ENCODE measurements around the gene PSMF1. TPM values are rescaled to one million over a fixed set of nuclear protein-coding genes. Genes with fewer than 3 reads are reported as not detected.
A peak's percentile ranks its signal among the peaks of the same experiment; 100 is the strongest.

PSMF1 gene
- total and polyA plus RNA-seq, 9 of the 15 experiments (the other 6 are each of a cell fraction or from before 2014, with no cell fraction given) = 8.5 to 192 (median 33.2) TPM

- Histone ChIP-seq H3K79me2 (ENCODE audit: control insufficient read depth, insufficient read depth, low read length) (peaks cover 5% of the 10 kb centered on the region), H3K4me1 (replicated peaks in 1 of 2; ENCODE audit: control insufficient read depth in 2 of 2, insufficient read depth in 2 of 2, low read length in 2 of 2) (peaks cover 0 to 4% of the 10 kb centered on the region in 2 experiments; a peak in 3 of 5 replicates), H3K27ac (ENCODE audit: extremely low read depth, low read depth, low read length) (no peak overlapping the region), H3K9me1 (ENCODE audit: control insufficient read depth, insufficient read depth, low read length) (no peaks in the 10 kb centered on the region), H4K20me1 (replicated peaks; ENCODE audit: control insufficient read depth, insufficient read depth, low read length) (no peaks in the 10 kb centered on the region), H3K36me3 (ENCODE audit: control insufficient read depth, insufficient read depth, low read length) (no peaks in the 10 kb centered on the region), H3K27me3 (ENCODE audit: control insufficient read depth in 2 of 2, insufficient read depth in 2 of 2, low read length in 2 of 2) (no peaks in the 10 kb centered on the region), H3K4me3 (no peak overlapping the region), H3K9ac (ENCODE audit: insufficient read depth in 1 of 2, low read depth in 2 of 2, low read length in 2 of 2) (no peak overlapping the region), H3K4me2 (ENCODE audit: insufficient read depth, low read length) (no peak overlapping the region), H2AFZ (ENCODE audit: low read depth, low read length) (no peak overlapping the region), H3K9me3 (replicated peaks; ENCODE audit: control insufficient read depth, insufficient read depth, low read depth, low read length) (no peaks in the 10 kb centered on the region)
- POLR2A ChIA-PET = no interaction called here
- TF ChIP-seq BCOR (IDR thresholded peaks at IDR 0.05) (peak; percentile 56), RBM25 (IDR thresholded peaks at IDR 0.05; ENCODE audit: low read depth, low read length, severe bottlenecking) (peak; percentile 74), KDM5B (IDR thresholded peaks at IDR 0.05; ENCODE audit: insufficient replicate concordance, low read depth, low read length) (no peak), ZNF436 (CRISPR knock-in tag; IDR thresholded peaks at IDR 0.05) (0 out of 2 replicates have a peak, but pooled peaks have one; percentile 13), ZFP36 (IDR thresholded peaks at IDR 0.05; ENCODE audit: low read depth, low read length, partially characterized antibody) (peak; percentile 96)
- DNase-seq (ENCODE audit: extremely low read depth in 1 of 4, low spot score in 3 of 4) (no peak), ATAC-seq (no peak), FAIRE-seq (no peak)
- WGBS (ENCODE audit: insufficient coverage, low coverage, missing lambda C conversion rate) = 58% methylated on average over 5 of the region's 5 CpGs
- no TSS peak for BruUV-seq (replicated peaks)
- in situ Hi-C loops (cut with MboI) = loop anchor here (5.0 kb wide), 1 partner anchor 296 kb away; no protein-coding TSS in a partner anchor
- CTCF ChIA-PET (ENCODE audit: low intra/inter-chr PET ratio) = no interaction called here
- intact Hi-C loops (cut with micrococcal nuclease) = no loop called here
These were observed 5.5 kb upstream of the PSMF1 start for GRCh38 chr20:1112908-1113307.

GRCh38 chr20:1118004-1118335, 432 bp upstream of the PSMF1 start:
- 0% methylated on average over 13 of the region's 13 CpGs for WGBS (ENCODE audit: insufficient coverage, low coverage, missing lambda C conversion rate)
- POLR2A ChIA-PET = interaction anchor here (1.4 kb wide), 1 partner anchor 57 kb away, joined by 4 read pairs; no protein-coding TSS in a partner anchor
- peaks cover 11% of the 10 kb centered on the region for H4K20me1 ChIP-seq (replicated peaks; ENCODE audit: control insufficient read depth, insufficient read depth, low read length)
- peak overlapping the region; percentile 97 for H3K4me2 ChIP-seq (ENCODE audit: insufficient read depth, low read length)
- intact Hi-C loops (cut with micrococcal nuclease) = loop anchor here (2.0 to 5.0 kb wide), 2 partner anchors 67 to 94 kb away; partner anchors contain the start of gene TMEM74B
- H3K9ac ChIP-seq (ENCODE audit: insufficient read depth in 1 of 2, low read depth in 2 of 2, low read length in 2 of 2) = peak overlapping the region; percentile 82 to 91
- H3K79me2 ChIP-seq (ENCODE audit: control insufficient read depth, insufficient read depth, low read length) = peaks cover 54% of the 10 kb centered on the region
- H3K4me1 ChIP-seq (replicated peaks in 1 of 2; ENCODE audit: control insufficient read depth in 2 of 2, insufficient read depth in 2 of 2, low read length in 2 of 2) = peaks cover 14 to 40% of the 10 kb centered on the region in 2 experiments; a peak in 4 of 5 replicates
- H3K27ac ChIP-seq (ENCODE audit: extremely low read depth, low read depth, low read length) = peak overlapping the region; percentile 86
- no peaks in the 10 kb centered on the region for H3K27me3 ChIP-seq (ENCODE audit: control insufficient read depth in 2 of 2, insufficient read depth in 2 of 2, low read length in 2 of 2)
- H3K4me3 ChIP-seq = peak overlapping the region; percentile 90
- ATAC-seq = no peak
- TSS peak; percentile 94 for BruUV-seq (replicated peaks)
- CTCF ChIA-PET (ENCODE audit: low intra/inter-chr PET ratio) = no interaction called here
- DNase-seq (ENCODE audit: extremely low read depth in 1 of 4, low spot score in 3 of 4) = no peak
- in situ Hi-C loops (cut with MboI) = no loop called here
- H3K9me3 ChIP-seq (replicated peaks; ENCODE audit: control insufficient read depth, insufficient read depth, low read depth, low read length) = no peaks in the 10 kb centered on the region
- H3K36me3 ChIP-seq (ENCODE audit: control insufficient read depth, insufficient read depth, low read length) = peaks cover 22% of the 10 kb centered on the region
- no peaks in the 10 kb centered on the region for H3K9me1 ChIP-seq (ENCODE audit: control insufficient read depth, insufficient read depth, low read length)
- H2AFZ ChIP-seq (ENCODE audit: low read depth, low read length) = peak overlapping the region; percentile 98
- FAIRE-seq = no peak
- TF ChIP-seq NR4A1 (CRISPR knock-in tag; IDR thresholded peaks at IDR 0.05) (no peak), NR4A1 (tag; IDR thresholded peaks at IDR 0.05) (0 out of 2 replicates have a peak, but pooled peaks have one; percentile 28), ZNF592 (IDR thresholded peaks at IDR 0.05) (peak; percentile 45; the same call in 1 of the 2 replicates), ZNF589 (CRISPR knock-in tag; IDR thresholded peaks at IDR 0.05; ENCODE audit: low read depth) (0 out of 2 replicates have a peak, but pooled peaks have one; percentile 42), BCOR (IDR thresholded peaks at IDR 0.05) (peak; percentile 68), RBM25 (IDR thresholded peaks at IDR 0.05; ENCODE audit: low read depth, low read length, severe bottlenecking) (peak; percentile 27), GABPA (tag; conservative IDR thresholded peaks at IDR 0.05; ENCODE audit: low read depth) (0 out of 2 replicates have a peak, but pooled peaks have one; percentile 7), NONO (IDR thresholded peaks at IDR 0.05; ENCODE audit: low read depth in 2 of 2, low read length in 1 of 2) (0 out of 4 replicates have a peak, but pooled peaks of 1 of the 2 experiments have one; percentile 21), HIVEP1 (CRISPR knock-in tag; IDR thresholded peaks at IDR 0.05) (no peak)
